ENCODE measurements around the gene ITPK1.

GRCh38 chr14:93137864-93138263 lies 22.1 kb upstream of the ITPK1 start:
- no peak for TF ChIP-seq CTCF (IDR thresholded peaks at IDR 0.05)
- no peak for TF ChIP-seq NFIC (IDR thresholded peaks at IDR 0.05; ENCODE audit: borderline replicate concordance)
- TF ChIP-seq EZH2phosphoT487 (IDR thresholded peaks at IDR 0.05; ENCODE audit: borderline replicate concordance, low read depth): no peak
- TF ChIP-seq POLR2AphosphoS5 (IDR thresholded peaks at IDR 0.05; ENCODE audit: low read depth, low read length): no peak
- TF ChIP-seq MAX (IDR thresholded peaks at IDR 0.05; ENCODE audit: low read depth): no peak
- no peak for TF ChIP-seq RFX5 (IDR thresholded peaks at IDR 0.05; ENCODE audit: low read length)

Data from SK-N-SH (cell line).